ENCODE measurements around the gene PPP2R3A.

Gene PPP2R3A

GRCh38 chr3:136196064-136196400 is 230.5 kb downstream of the PPP2R3A start, which contains the start of gene MSL2:
Gene MSL2 (minus strand): TSS chr3:136196335. CDS start chr3:136195113, 1,222 bp downstream.
- H3F3A ChIP-seq (ENCODE audit: insufficient read depth, low read length) = no peaks in the 10 kb centered on the region
- H3K9me2 ChIP-seq (ENCODE audit: low read depth, low read length) = no peaks in the 10 kb centered on the region
- peak within 1 kb of the TSS; percentile 84 for H3K4me3 ChIP-seq (ENCODE audit: low read depth, low read length, poor library complexity, severe bottlenecking)
- no peaks in the 10 kb centered on the region for H3K27me3 ChIP-seq (ENCODE audit: insufficient read depth, low read length)
- H3K9ac ChIP-seq (ENCODE audit: low read length) = peak within 1 kb of the TSS; percentile 85
- H3K27ac ChIP-seq (ENCODE audit: low read depth, low read length, poor library complexity, severe bottlenecking) = peak within 1 kb of the TSS; percentile 85
- no peak for TF ChIP-seq CTCF (IDR thresholded peaks at IDR 0.05; ENCODE audit: low read length)
- H3K79me2 ChIP-seq (ENCODE audit: insufficient read depth, low read length) = peaks cover 45% of the 10 kb centered on the region
- peaks cover 4% of the 10 kb centered on the region; the same call in 1 of the 2 replicates for H3K9me3 ChIP-seq (ENCODE audit: low read length)
- H3K36me3 ChIP-seq (ENCODE audit: insufficient read depth, low read length) = peaks cover 31% of the 10 kb centered on the region
- peak within 1 kb of the TSS; percentile 31; the same call in 1 of the 2 replicates for H2AFZ ChIP-seq (ENCODE audit: low read length)
- peaks cover 35% of the 10 kb centered on the region for H3K4me1 ChIP-seq (ENCODE audit: insufficient read depth, low read length, severe bottlenecking)
- H4K20me1 ChIP-seq (ENCODE audit: insufficient read depth, low read length) = 0 out of 2 replicates have a peak, but pooled peaks cover 4% of the 10 kb centered on the region
- peak within 1 kb of the TSS; percentile 90 for H3K4me2 ChIP-seq (ENCODE audit: low read length)

GRCh38 chr3:136196401-136197158 is 231.1 kb downstream of the PPP2R3A start:
- Histone ChIP-seq H3K27ac (ENCODE audit: low read depth, low read length, poor library complexity, severe bottlenecking) (peak overlapping the region; percentile 85), H3F3A (ENCODE audit: insufficient read depth, low read length) (no peaks in the 10 kb centered on the region), H3K4me1 (ENCODE audit: insufficient read depth, low read length, severe bottlenecking) (peaks cover 30% of the 10 kb centered on the region), H3K4me2 (ENCODE audit: low read length) (peak overlapping the region; percentile 90), H3K9ac (ENCODE audit: low read length) (peak overlapping the region; percentile 85), H3K4me3 (ENCODE audit: low read depth, low read length, poor library complexity, severe bottlenecking) (peak overlapping the region; percentile 84), H3K36me3 (ENCODE audit: insufficient read depth, low read length) (peaks cover 31% of the 10 kb centered on the region), H3K9me2 (ENCODE audit: low read depth, low read length) (no peaks in the 10 kb centered on the region), H2AFZ (ENCODE audit: low read length) (no peak overlapping the region), H4K20me1 (ENCODE audit: insufficient read depth, low read length) (0 out of 2 replicates have a peak, but pooled peaks cover 4% of the 10 kb centered on the region), H3K9me3 (ENCODE audit: low read length) (peaks cover 4% of the 10 kb centered on the region; the same call in 1 of the 2 replicates), H3K27me3 (ENCODE audit: insufficient read depth, low read length) (no peaks in the 10 kb centered on the region), H3K79me2 (ENCODE audit: insufficient read depth, low read length) (peaks cover 40% of the 10 kb centered on the region)
- TF ChIP-seq CTCF (IDR thresholded peaks at IDR 0.05; ENCODE audit: low read length) = no peak
- no peak for TF ChIP-seq EZH2 (IDR thresholded peaks at IDR 0.05; ENCODE audit: borderline replicate concordance, low read length)

- peaks cover 4% of the 10 kb centered on the region; the same call in 1 of the 2 replicates for H3K9me3 ChIP-seq (ENCODE audit: low read length)
- H3K27me3 ChIP-seq (ENCODE audit: insufficient read depth, low read length) = no peaks in the 10 kb centered on the region
- H3K4me3 ChIP-seq (ENCODE audit: low read depth, low read length, poor library complexity, severe bottlenecking) = peak overlapping the region; percentile 84
- H3K4me1 ChIP-seq (ENCODE audit: insufficient read depth, low read length, severe bottlenecking) = peaks cover 23% of the 10 kb centered on the region
- H2AFZ ChIP-seq (ENCODE audit: low read length) = peak overlapping the region; percentile 31; the same call in 1 of the 2 replicates
- no peak for TF ChIP-seq EZH2 (IDR thresholded peaks at IDR 0.05; ENCODE audit: borderline replicate concordance, low read length)
- TF ChIP-seq CTCF (IDR thresholded peaks at IDR 0.05; ENCODE audit: low read length) = no peak
- H3K27ac ChIP-seq (ENCODE audit: low read depth, low read length, poor library complexity, severe bottlenecking) = peak overlapping the region; percentile 85
- peaks cover 33% of the 10 kb centered on the region for H3K79me2 ChIP-seq (ENCODE audit: insufficient read depth, low read length)
- H4K20me1 ChIP-seq (ENCODE audit: insufficient read depth, low read length) = 0 out of 2 replicates have a peak, but pooled peaks cover 4% of the 10 kb centered on the region
- H3K36me3 ChIP-seq (ENCODE audit: insufficient read depth, low read length) = peaks cover 31% of the 10 kb centered on the region
- H3K4me2 ChIP-seq (ENCODE audit: low read length) = peak overlapping the region; percentile 76
- peak overlapping the region; percentile 74 for H3K9ac ChIP-seq (ENCODE audit: low read length)
- H3K9me2 ChIP-seq (ENCODE audit: low read depth, low read length) = no peaks in the 10 kb centered on the region
- no peaks in the 10 kb centered on the region for H3F3A ChIP-seq (ENCODE audit: insufficient read depth, low read length)
Observed at GRCh38 chr3:136197159-136197793, 231.7 kb downstream of the PPP2R3A start.
